Large intestine (tissue), 3 donors: ENCODE results near the gene UAP1L1. TPM values are rescaled to one million over a fixed set of nuclear protein-coding genes. Genes with fewer than 3 reads are reported as not detected.

ENCODE experiments used
- DNase-seq, 2 donors: peaks; one replicate each; pipeline versions ENCODE4 v3.0.0 to v3.0.0-alpha.2; 2013
- H3K27ac ChIP-seq: one replicate; pipeline ENCODE4 v1.5.1; 2013; ENCODE audit warnings: low read length
- H3K27me3 ChIP-seq: 2 replicates; pipeline ENCODE4 v1.6.1; 2013; ENCODE audit warnings: low read length; ENCODE audit not compliant: control insufficient read depth, insufficient read depth
- H3K36me3 ChIP-seq: 2 replicates; pipeline ENCODE4 v1.6.1; 2013; ENCODE audit warnings: low read length; ENCODE audit not compliant: control insufficient read depth, insufficient read depth
- H3K4me1 ChIP-seq: one replicate; pipeline ENCODE4 v1.6.1; 2013; ENCODE audit warnings: low read length; ENCODE audit not compliant: control insufficient read depth, insufficient read depth
- H3K4me3 ChIP-seq: one replicate; pipeline ENCODE4 v1.5.1; 2013; ENCODE audit warnings: low read length
- H3K9me3 ChIP-seq: one replicate; pipeline ENCODE4 v1.6.1; 2013; ENCODE audit warnings: mild to moderate bottlenecking, low read depth, low read length, moderate library complexity; ENCODE audit not compliant: control insufficient read depth
- WGBS: methylation state at CpG from one replicate; pipeline ENCODE4 v1.1.5; 2013; ENCODE audit warnings: low lambda C conversion rate; ENCODE audit not compliant: insufficient coverage; 5-methylcytosine and 5-hydroxymethylcytosine counted together
- polyA plus RNA-seq: library from polyadenylated mRNA; unstranded; fragments of 120-200 nt; gene quantifications from one replicate; pipeline ENCODE4 v1.2.1, GENCODE V29; 2013

Gene UAP1L1
- polyA plus RNA-seq, 1 donor, result 32.4 TPM

- Histone ChIP-seq H3K4me3 (peak overlapping the region; percentile 46), H3K9me3 (peaks cover 3% of the 10 kb centered on the region), H3K27ac (no peak overlapping the region), H3K4me1 (peaks cover 35% of the 10 kb centered on the region), H3K36me3 (peaks cover 2% of the 10 kb centered on the region), H3K27me3 (peaks cover 4% of the 10 kb centered on the region)
- no CpG with 5 or more reads among the region's 17 CpGs for WGBS
- no peak for DNase-seq
Observed at GRCh38 chr9:137068539-137069507, 8.5 kb upstream of the UAP1L1 start.

GRCh38 chr9:137069508-137070091 is 7.7 kb upstream of the UAP1L1 start:
- peak in 1 of 2 donors; percentile 35 for DNase-seq
- H3K27ac ChIP-seq, result no peak overlapping the region
- H3K9me3 ChIP-seq, result peaks cover 3% of the 10 kb centered on the region
- no CpG with 5 or more reads among the region's 52 CpGs for WGBS
- peaks cover 4% of the 10 kb centered on the region for H3K27me3 ChIP-seq
- peak overlapping the region; percentile 46 for H3K4me3 ChIP-seq
- H3K4me1 ChIP-seq, result peaks cover 41% of the 10 kb centered on the region
- peaks cover 2% of the 10 kb centered on the region for H3K36me3 ChIP-seq

DNA sequence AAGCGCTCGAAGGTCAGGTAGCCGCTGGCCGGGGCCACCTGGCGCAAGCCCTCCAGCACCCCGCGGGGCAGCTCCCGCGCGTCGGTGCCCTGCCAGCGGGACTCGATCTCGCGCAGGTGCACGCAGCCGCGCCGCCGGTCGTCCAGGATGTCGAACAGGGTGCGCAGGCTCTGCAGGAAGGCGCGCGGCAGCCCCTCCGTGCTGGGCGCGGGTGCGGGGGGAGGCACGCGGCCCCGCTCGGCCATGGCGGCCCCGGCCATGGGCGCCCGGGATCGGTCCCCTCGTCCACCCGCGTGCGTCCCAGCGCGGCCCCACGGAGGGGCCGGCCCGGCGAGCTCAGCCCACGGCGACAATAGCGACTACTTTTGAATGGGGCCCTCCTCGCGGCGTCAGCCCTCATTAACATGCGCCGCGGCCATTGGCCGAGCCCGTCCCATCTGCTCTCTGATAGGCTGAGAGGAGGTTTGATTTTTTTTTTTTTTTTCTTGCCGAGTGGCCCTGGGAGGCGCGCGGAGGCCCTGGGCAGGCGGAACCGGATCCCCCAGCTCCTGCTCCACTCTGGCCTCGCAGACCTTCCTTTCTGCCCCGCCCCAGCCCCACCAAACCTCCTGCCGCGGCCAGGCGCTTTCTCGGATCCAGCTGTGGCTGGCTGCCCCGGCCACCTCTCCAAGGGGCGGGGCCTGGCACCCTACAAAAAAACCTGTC is 7.0 kb upstream of the UAP1L1 start, which contains the start of gene SAPCD2:
Gene SAPCD2, minus strand, starts transcription at position 357 of the 705 bp plus-strand sequence. Its CDS starts 97 bp downstream, at position 260.
- peak within 1 kb of the TSS; percentile 46 for H3K4me3 ChIP-seq
- peaks cover 43% of the 10 kb centered on the region for H3K4me1 ChIP-seq
- peaks cover 3% of the 10 kb centered on the region for H3K9me3 ChIP-seq
- no CpG with 5 or more reads among the region's 74 CpGs for WGBS
- peak; percentile 87 to 94 for DNase-seq
- peaks cover 4% of the 10 kb centered on the region for H3K27me3 ChIP-seq
- H3K27ac ChIP-seq, result peak within 1 kb of the TSS; percentile 60
- peaks cover 2% of the 10 kb centered on the region for H3K36me3 ChIP-seq

- H3K9me3 ChIP-seq, result peaks cover 3% of the 10 kb centered on the region
- no peaks in the 10 kb centered on the region for H3K36me3 ChIP-seq
- no CpG with 5 or more reads among the region's 6 CpGs for WGBS
- H3K4me1 ChIP-seq, result peaks cover 43% of the 10 kb centered on the region
- H3K4me3 ChIP-seq, result peak overlapping the region; percentile 32
- peaks cover 4% of the 10 kb centered on the region for H3K27me3 ChIP-seq
- H3K27ac ChIP-seq, result peak overlapping the region; percentile 60
- DNase-seq, result no peak
Observed at GRCh38 chr9:137070906-137071275, 6.4 kb upstream of the UAP1L1 start.

DNA sequence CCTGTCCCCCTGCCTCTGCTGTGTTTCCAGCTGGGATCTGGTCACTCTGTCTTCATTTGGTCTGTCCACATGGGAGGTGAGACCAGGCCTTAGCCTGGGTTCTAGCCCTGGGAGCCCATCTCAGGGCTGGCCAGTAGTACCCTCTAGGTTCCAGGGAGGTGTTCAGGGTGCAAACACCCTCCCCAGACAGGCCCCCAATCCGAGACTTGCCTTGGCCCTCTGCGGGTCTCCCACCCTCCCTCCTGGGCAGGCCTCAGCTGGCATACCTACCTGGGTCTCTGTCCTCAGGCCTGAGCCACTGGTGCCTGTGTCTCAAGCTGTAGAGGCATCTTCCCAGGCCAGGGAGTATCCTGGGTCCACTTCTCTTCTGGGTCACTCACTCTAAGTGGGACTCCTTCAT is 6.0 kb upstream of the UAP1L1 start:
- Histone ChIP-seq H3K27ac (no peak overlapping the region), H3K36me3 (no peaks in the 10 kb centered on the region), H3K27me3 (peaks cover 4% of the 10 kb centered on the region), H3K4me1 (peaks cover 43% of the 10 kb centered on the region), H3K4me3 (no peak overlapping the region), H3K9me3 (peaks cover 3% of the 10 kb centered on the region)
- no peak for DNase-seq
- no CpG with 5 or more reads among the region's 2 CpGs for WGBS

DNA sequence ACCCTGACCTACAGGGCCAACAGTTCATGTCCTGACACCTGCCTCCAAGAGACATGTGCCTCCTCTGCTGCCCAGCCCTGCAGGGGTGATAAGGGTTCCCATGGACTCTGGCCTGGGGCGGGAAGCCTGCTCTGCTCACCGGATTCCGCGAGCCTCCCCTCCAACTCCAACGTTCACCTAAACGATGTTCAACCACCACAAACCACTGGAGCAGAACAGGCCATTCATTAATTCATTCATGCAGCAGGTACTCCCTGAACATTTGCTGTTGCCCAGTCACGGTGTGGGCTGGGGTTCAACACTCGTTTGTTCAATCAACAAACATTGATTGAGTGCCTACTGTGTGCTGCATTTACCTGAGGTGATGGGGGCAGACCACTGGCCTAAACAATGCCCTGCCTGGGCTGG is 3.3 kb upstream of the UAP1L1 start:
- H3K27ac ChIP-seq, result no peak overlapping the region
- peak; percentile 86 to 92 for DNase-seq
- WGBS, result no CpG with 5 or more reads among the region's 8 CpGs
- no peak overlapping the region for H3K4me3 ChIP-seq
- H3K27me3 ChIP-seq, result peaks cover 20% of the 10 kb centered on the region
- no peaks in the 10 kb centered on the region for H3K36me3 ChIP-seq
- H3K4me1 ChIP-seq, result peaks cover 44% of the 10 kb centered on the region
- H3K9me3 ChIP-seq, result peaks cover 6% of the 10 kb centered on the region

DNA sequence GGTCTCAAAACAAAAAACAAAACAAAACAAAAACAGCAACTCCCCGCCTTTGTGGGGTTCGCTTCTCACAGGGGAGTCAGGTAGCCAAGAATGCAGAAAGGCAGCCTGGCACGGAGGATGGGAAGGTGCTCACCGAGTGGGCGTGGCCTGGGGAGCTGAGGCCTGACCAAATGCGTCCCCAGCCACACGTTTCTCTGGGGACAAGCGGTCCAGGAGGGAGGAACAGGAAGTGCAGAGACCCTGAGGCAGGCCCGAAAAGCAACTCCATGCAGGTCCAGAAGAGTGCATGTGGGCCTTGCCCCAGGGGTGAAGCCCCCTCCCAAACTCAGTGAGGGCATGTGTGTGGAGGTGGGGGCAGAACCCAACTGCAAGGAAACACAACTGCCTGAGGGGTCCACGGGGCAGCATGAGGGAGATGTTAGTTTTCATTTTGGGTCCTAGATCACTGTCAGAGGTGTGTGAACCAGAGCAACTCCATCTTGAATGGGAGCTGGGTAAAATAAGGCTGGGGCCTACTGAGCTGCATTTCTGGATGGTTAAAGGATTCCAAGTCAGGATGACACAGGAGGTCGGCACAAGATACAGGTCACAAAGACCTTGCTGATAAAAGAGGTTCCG is 2.6 kb upstream of the UAP1L1 start:
- no CpG with 5 or more reads among the region's 12 CpGs for WGBS
- H3K36me3 ChIP-seq, result peaks cover 7% of the 10 kb centered on the region
- H3K4me3 ChIP-seq, result no peak overlapping the region
- no peak overlapping the region for H3K27ac ChIP-seq
- H3K9me3 ChIP-seq, result peaks cover 6% of the 10 kb centered on the region
- peaks cover 43% of the 10 kb centered on the region for H3K4me1 ChIP-seq
- peaks cover 23% of the 10 kb centered on the region for H3K27me3 ChIP-seq
- no peak for DNase-seq

DNA sequence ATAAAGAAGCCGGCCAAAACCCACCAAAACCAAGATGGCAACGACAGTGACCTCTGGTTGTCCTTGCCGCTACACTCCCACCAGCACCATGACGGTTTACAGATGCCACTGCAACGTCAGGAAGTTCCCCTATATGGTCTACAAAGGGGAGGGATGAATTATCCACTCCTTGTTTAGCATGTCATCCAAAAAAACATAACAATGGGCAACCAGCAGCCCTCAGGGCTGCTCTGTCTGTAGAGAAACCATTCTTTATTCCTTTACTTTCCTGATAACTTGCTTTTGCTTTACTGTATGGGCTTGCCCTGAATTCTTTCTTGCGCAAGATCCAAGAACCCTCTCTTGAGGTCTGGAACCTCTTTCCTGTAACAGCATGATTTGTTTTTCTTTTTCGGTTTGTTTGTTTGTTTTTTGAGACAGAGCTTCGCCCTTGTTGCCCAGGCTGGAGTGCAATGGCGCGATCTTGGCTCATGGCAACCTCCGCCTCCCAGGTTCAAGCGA is 2.0 kb upstream of the UAP1L1 start:
- DNase-seq, result no peak
- H3K36me3 ChIP-seq, result peaks cover 12% of the 10 kb centered on the region
- 83% methylated on average over 1 of the region's 12 CpGs for WGBS
- H3K9me3 ChIP-seq, result peaks cover 6% of the 10 kb centered on the region
- no peak overlapping the region for H3K4me3 ChIP-seq
- no peak overlapping the region for H3K27ac ChIP-seq
- peaks cover 43% of the 10 kb centered on the region for H3K4me1 ChIP-seq
- peaks cover 24% of the 10 kb centered on the region for H3K27me3 ChIP-seq

DNA sequence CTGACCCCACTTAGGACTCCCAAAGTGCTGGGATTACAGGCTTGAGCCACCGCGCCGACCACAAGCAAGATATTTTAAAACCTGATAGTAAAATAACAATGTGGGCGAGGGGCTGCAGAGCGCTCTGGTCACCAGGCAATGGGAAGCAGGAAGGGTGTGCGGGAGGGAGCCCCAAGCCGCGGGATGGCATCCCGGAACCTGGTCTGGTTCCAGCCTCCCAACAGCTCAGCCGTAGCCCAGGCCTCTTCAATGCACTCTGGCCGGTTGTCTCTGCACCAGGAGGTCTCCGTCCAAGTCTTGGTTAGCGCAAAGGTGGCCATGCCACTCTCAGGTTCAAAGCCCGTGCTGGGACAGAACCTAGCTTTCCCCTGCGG is 694 bp upstream of the UAP1L1 start:
- H3K36me3 ChIP-seq, result peaks cover 20% of the 10 kb centered on the region
- no CpG with 5 or more reads among the region's 15 CpGs for WGBS
- peaks cover 24% of the 10 kb centered on the region for H3K27me3 ChIP-seq
- peak overlapping the region; percentile 41 for H3K4me3 ChIP-seq
- H3K27ac ChIP-seq, result peak overlapping the region; percentile 24
- peaks cover 34% of the 10 kb centered on the region for H3K4me1 ChIP-seq
- peaks cover 3% of the 10 kb centered on the region for H3K9me3 ChIP-seq
- DNase-seq, result no peak
